ENCODE data around the gene DNAJC25.

GRCh38 chr9:111599092-111599954 is 31.8 kb upstream of the DNAJC25 start, which contains the start of gene PTGR1:
- TF ChIP-seq CTCF (IDR thresholded peaks at IDR 0.05) (no peak), POLR2AphosphoS5 (IDR thresholded peaks at IDR 0.05) (peak; percentile 44 to 55 (median 51)), POLR2A (IDR thresholded peaks at IDR 0.05) (no peak)
